Ramos (cell line): Measurements from ENCODE around the gene RPL13A.

Experiments used
- in situ Hi-C: fragments of 300-500 bp; cut with MboI; formaldehyde crosslinking; loops from one replicate; pipeline ENCODE4 v1.14.3; 2022; ENCODE audit warnings: low sequenced_read_pairs; ENCODE audit not compliant: unreplicated experiment

The RPL13A gene

GRCh38 chr19:49475995-49476880 is 11.2 kb upstream of the RPL13A start:
- in situ Hi-C loops: no loop called here

GRCh38 chr19:49479975-49480628 is 7.3 kb upstream of the RPL13A start:
- in situ Hi-C loops: no loop called here

- in situ Hi-C loops: no loop called here
These were observed 6.3 kb upstream of the RPL13A start for GRCh38 chr19:49481020-49481683.

- in situ Hi-C loops: no loop called here
These were observed 1.2 kb upstream of the RPL13A start for GRCh38 chr19:49486232-49486631.

GRCh38 chr19:49486710-49487276 is 615 bp upstream of the RPL13A start:
- in situ Hi-C loops: no loop called here

- in situ Hi-C loops: no loop called here
These were observed 846 bp downstream of the RPL13A start for GRCh38 chr19:49488046-49488862.

GRCh38 chr19:49488863-49489537 is 1.6 kb downstream of the RPL13A start:
- in situ Hi-C loops: no loop called here

GRCh38 chr19:49489601-49490167 is 2.3 kb downstream of the RPL13A start:
- in situ Hi-C loops: no loop called here

- in situ Hi-C loops: no loop called here
These were observed 3.0 kb downstream of the RPL13A start for GRCh38 chr19:49490287-49491029.

GRCh38 chr19:49491030-49491803 is 3.8 kb downstream of the RPL13A start:
- in situ Hi-C loops: no loop called here

- in situ Hi-C loops: no loop called here
These were observed 4.6 kb downstream of the RPL13A start for GRCh38 chr19:49491804-49492572.

- in situ Hi-C loops: no loop called here
These were observed 5.4 kb downstream of the RPL13A start for GRCh38 chr19:49492573-49493405.

- in situ Hi-C loops: no loop called here
These were observed 9.2 kb downstream of the RPL13A start for GRCh38 chr19:49496574-49497008.

GRCh38 chr19:49497047-49497788 is 9.8 kb downstream of the RPL13A start:
- in situ Hi-C loops: no loop called here

- in situ Hi-C loops: no loop called here
These were observed 10.3 kb downstream of the RPL13A start for GRCh38 chr19:49497789-49498103.
